A549 treated with CpdA at 1 μM for 4 hours (cell line): Measurements from ENCODE around the gene NTF4. TPM values are rescaled to one million over a fixed set of nuclear protein-coding genes. Genes with fewer than 3 reads are reported as not detected.

Source experiments
- total RNA-seq: library from RNA; stranded (reverse); fragments of 200-300 nt; extraction: Qiagen RNA extraction; gene quantifications from 5 replicates; pipeline ENCODE4 v1.2.3, GENCODE V29; 2022; ENCODE audit warnings: low read depth

NTF4 gene, protein sequence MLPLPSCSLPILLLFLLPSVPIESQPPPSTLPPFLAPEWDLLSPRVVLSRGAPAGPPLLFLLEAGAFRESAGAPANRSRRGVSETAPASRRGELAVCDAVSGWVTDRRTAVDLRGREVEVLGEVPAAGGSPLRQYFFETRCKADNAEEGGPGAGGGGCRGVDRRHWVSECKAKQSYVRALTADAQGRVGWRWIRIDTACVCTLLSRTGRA
- total RNA-seq: 0.27 to 0.66 TPM (median 0.35 TPM) in 4 of 5 replicates, not detected in the other

DNA sequence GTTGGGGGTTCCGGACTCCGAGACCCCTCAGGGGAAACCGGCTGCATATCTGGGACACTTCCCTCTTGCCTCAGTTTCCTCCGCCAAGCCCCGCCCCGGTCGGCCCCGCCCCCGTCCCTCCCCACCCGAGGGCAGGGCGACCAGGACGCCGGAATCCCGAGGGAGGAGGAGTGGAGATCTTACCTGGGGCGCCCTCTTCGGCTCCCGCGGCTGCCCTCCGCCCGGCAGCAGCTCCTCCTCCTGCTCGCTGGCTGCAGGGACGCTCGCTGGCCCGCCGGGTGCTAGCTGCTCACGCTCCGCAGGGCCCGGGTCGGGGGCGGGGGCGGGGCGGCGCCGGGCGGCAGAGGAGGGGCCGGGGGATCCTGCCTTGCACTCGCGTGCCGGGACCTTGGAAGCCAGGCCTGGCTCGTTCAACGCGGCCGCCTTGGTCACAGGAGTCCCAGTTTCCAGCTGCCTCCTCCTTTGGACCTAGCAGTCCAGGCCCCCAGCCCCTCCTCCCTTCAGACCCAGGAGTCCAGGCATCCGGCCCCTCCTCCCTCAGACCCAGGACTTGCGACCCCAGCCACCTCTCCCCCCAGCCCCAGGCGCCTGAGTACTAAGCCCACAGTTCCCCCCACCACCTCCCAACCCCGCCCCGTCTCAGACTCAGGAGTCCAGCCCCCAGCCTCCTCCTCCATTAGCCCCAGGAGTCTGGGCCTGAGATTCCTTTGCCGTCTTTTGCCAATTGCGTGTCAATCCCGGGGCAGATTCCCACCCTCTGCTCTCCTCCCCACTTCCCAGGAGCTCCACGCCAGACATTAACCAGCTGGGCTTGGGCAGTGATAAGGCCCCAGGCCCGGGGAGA lies at the start of gene NTF4:
TSS of gene NTF4 (minus strand) at position 51 of the 844 bp plus-strand sequence. CDS start 2,821 bp downstream, outside the sequence.

DNA sequence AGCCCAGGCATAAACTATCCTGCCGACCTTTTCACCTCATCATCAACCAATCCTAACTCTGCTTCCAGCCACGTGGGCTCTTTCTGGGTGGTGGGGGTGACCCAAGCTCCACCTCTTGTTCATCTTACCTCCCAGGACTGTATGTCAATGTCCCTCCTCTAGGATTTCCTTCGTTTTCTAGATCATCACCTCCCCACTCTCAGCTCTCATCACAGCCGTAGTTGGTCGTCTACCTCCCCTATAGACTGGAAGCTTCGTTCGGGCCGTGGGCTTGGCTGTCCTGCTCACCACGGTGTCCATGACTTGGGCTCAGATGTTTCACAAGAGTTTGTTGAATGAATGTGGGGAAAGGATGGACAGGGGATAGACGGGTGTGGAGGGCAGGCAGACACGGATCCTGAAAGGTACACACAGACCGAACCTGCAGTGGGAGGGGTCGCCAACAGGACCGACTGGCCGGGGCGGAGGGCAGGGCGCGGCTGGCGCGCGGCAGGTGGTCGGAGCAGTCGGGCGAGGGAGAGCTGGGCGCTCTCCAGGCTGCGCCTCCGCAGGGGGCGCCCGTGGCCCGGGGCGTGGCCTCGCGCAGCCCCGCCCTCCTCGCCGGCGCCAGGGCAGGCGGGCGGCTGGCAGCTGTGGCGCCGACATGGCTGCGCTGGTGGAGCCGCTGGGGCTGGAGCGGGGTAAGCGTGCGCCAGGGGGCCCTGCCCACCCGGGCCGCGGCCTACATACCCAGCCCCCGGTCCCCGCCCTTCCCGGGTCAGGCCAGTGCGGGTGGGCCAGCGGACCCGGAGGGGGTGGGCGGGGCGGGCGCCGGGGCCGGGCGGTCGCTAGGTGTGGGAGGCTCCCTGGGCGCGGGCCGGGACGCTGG lies 49.4 kb upstream of the NTF4 start, which contains the start of gene LIN7B:
TSS of gene LIN7B (plus strand) at position 609 of the 868 bp plus-strand sequence. CDS start at position 644, 35 bp downstream.

DNA sequence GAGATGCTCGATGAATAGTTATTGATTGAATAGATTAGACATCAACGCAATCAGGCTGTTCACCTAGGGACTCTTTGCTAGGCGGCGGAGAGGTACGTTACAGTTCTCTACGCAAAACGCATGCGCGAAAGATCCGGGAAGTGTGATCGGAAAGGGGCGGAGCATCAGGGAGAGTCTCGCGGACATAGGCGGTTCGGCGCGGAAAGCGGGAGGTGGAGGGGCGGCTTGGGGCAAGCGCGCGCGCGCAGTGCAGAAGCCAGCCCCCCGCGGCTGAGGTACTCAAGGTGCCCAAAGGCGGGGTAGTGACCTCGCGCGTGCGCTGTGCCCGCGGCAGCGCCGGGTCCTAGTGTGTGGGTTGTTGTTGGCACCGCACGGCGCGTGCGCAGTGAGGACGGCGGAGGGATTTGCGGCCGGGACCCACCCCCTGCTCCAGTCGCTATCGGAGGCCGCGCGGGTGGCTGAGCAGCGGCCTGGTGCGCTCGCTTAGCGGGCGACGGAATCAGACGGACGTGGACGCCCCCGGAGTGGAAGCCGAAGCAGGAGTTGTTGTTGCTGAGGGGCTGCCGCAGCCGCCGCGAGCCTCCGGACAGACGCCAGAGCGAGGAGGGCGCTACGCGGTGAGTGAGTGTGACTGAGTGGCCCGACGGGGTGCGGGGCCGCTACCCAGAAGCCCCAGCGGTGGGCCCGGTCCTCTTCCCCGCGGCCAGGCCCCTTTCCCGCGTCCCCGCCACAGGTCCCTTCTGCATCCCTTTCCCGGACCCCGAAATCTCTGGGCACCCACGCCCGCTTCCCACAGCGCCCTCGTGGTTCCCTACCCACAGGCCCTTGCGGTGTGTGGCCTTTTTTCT lies 20.6 kb upstream of the NTF4 start, which contains the start of gene SNRNP70:
TSS of gene SNRNP70 (plus strand) at position 432 of the 848 bp plus-strand sequence. CDS start 964 bp downstream, outside the sequence.

DNA sequence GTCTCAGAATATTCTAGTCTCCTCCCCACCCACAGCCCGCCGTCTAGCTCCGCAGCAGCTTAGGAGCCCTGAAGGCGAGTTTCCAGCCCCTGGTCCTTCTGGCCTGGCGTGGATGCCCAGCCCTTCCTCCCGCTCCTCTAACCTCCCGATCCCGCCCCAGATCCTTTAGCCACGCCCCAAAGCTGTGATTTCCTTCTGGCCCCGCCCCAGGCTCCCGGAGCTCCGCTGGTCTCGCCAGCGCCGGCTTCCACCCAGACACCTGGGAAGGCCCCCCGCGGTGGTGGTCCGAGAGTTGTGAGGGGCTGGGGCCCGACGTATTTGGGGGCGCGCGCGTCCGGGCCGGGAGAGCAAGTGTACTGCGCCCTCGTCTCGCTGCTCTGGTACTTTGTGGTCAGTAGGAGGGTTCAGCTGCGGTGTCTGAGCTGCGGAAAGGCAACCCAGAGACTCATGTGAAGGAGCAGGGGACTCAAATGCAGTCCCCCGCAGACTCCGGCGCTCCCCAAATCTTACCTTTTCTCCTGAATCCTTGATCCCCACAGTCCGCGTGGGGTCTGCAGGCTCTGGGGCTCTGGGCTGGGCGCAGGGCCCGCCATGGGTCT lies 6.9 kb downstream of the NTF4 start, which contains the start of gene CGB7:
TSS of gene CGB7 (minus strand) at position 114 of the 599 bp plus-strand sequence. CDS start 2,374 bp downstream, outside the sequence.

DNA sequence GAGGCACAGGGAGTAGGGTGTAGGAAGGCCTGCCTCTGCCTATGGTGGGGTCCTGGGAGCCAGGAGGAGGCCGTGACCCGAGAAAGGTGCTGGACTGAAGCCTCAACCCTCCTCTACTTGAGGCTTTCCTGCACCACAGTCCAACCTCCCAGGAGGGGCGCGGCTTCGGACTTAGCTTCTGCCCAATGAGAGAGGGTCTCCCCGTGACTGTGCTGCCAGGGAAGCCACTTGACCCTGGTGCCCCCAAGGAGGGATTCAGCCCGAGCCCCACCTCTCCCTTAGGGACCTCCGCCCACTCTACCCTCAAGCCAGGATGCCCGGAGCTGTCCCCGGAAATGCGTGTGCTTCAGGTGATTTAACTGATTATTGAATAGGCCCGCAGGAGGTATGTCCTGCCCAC lies 15.6 kb downstream of the NTF4 start, which contains the start of gene CGB8:
TSS of gene CGB8 (minus strand) at position 101 of the 400 bp plus-strand sequence. CDS start 372 bp downstream, outside the sequence.

DNA sequence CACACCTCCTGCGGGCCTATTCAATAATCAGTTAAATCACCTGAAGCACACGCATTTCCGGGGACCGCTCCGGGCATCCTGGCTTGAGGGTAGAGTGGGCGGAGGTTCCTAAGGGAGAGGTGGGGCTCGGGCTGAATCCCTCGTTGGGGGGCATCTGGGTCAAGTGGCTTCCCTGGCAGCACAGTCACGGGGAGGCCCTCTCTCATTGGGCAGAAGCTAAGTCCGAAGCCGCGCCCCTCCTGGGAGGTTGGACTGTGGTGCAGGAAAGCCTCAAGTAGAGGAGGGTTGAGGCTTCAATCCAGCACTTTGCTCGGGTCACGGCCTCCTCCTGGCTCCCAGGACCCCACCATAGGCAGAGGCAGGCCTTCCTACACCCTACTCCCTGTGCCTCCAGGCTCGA lies 21.1 kb downstream of the NTF4 start, which contains the start of gene CGB5:
TSS of gene CGB5 (plus strand) at position 301 of the 400 bp plus-strand sequence. CDS start 362 bp downstream, outside the sequence.

DNA sequence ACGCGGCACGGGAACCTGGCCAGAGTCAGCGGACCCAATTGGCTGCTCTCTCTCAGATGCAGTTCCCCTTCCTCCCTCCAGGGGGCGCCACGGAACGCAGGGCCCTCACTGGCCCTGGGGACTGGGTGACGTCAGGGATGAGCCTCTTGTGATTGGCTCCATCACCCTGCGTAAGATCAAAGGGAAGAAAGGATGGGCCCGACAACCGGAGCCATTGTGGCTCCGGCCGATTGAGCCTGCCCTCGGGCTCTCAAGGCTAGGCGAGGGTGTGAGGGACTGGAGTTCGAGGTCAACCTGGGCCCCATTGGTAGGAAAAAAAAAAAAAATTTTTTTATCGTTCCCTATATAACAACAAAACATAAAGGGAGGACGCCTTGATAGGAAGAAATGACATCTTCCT lies 27.8 kb downstream of the NTF4 start, which contains the start of gene CGB1:
TSS of gene CGB1 (minus strand) at position 81 of the 400 bp plus-strand sequence. CDS start 184 bp downstream, outside the sequence.

DNA sequence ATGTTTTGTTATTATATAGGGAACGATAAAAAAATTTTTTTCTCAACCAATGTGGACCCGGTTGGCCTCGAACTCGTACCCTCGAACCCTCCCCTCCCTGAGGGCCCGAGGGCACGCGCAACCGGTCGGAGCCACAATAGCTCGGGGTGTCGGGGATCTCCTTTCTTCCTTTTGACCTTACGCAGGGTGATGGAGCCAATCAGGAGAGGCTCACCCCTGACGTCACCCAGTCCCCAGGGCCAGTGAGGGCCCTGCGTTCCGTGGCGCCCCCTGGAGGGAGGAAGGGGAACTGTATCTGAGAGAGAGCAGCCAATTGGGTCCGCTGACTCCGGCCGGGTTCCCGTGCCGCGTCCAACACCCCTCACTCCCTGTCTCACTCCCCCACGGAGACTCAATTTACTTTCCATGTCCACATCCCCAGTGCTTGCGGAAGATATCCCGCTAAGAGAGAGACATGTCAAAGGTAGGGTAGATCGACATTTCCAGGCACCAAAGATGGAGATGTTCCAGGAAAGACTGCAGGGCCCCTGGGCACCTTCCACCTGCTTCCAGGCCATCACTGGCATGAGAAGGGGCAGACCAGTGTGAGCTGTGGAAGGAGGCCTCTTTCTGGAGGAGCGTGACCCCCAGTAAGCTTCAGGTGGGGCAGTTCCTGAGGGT lies 32.8 kb downstream of the NTF4 start, which contains the start of gene CGB2:
TSS of gene CGB2 (plus strand) at position 249 of the 660 bp plus-strand sequence. CDS start at position 455, 206 bp downstream.

DNA sequence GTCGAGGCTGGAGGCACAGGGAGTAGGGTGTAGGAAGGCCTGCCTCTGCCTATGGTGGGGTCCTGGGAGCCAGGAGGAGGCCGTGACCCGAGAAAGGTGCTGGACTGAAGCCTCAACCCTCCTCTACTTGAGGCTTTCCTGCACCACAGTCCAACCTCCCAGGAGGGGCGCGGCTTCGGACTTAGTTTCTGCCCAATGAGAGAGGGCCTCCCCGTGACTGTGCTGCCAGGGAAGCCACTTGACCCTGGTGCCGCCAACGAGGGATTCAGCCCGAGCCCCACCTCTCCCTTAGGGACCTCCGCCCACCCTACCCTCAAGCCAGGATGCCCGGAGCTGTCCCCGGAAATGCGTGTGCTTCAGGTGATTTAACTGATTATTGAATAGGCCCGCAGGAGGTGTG lies 40.4 kb downstream of the NTF4 start, which contains the start of gene CGB3:
TSS of gene CGB3 (minus strand) at position 101 of the 400 bp plus-strand sequence. CDS start 362 bp downstream, outside the sequence.

DNA sequence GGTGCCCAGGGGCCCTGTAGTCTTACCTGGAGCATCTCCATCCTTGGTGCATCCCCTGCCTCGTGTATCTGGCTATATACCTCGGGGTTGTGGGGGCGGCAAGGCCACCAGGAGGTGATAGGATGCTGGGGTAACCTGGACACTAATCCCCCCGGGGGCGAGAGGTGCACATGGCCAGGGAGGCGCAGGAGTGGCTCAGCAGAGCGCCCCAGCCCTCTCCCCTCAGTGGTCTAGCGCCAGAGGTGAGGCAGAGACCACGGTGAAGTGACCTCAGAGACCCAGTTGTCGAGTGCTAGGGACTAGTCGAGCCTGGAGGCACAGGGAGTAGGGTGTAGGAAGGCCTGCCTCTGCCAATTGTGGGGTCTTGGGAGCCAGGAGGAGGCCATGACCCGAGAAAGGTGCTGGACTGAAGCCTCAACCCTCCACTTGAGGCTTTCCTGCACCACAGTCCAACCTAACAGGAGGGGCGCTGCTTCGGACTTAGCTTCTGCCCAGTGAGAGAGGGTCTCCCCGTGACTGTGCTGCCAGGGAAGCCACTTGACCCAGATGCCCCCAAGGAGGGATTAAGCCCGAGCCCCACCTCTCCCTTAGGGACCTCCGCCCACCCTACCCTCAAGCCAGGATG lies 47.5 kb downstream of the NTF4 start, which contains the start of gene LHB:
TSS of gene LHB (minus strand) at position 51 of the 625 bp plus-strand sequence. CDS start at position 41, 10 bp downstream.

Other genes starting within 250 kb of the NTF4 start
- gene HSD17B14, start 228.3 kb downstream of the NTF4 start, total RNA-seq: 13.8 to 16.7 TPM (median 14.3 TPM) in 5 replicates
- 1.5 to 3.4 TPM (median 2.2 TPM) in 5 replicates for gene PLEKHA4, start 196.2 kb downstream of the NTF4 start, total RNA-seq
- gene PPP1R15A, start 192.4 kb downstream of the NTF4 start, total RNA-seq: 94.1 to 157 TPM (median 116 TPM) in 5 replicates
- not detected in 5 replicates for gene TULP2, start 166.1 kb downstream of the NTF4 start, total RNA-seq
- gene NUCB1, start 164.5 kb downstream of the NTF4 start, total RNA-seq: 185 to 225 TPM (median 213 TPM) in 5 replicates
- gene DHDH, start 131.1 kb downstream of the NTF4 start, total RNA-seq: 1.2 to 2.2 TPM (median 1.5 TPM) in 5 replicates
- 295 to 420 TPM (median 376 TPM) in 5 replicates for gene BAX, start 109.9 kb downstream of the NTF4 start, total RNA-seq
- gene FTL, start 99.5 kb downstream of the NTF4 start, total RNA-seq: 18,205 to 25,130 TPM (median 20,428 TPM) in 5 replicates
- gene GYS1, start 71.5 kb downstream of the NTF4 start, total RNA-seq: 17.3 to 22.6 TPM (median 19.8 TPM) in 5 replicates
- gene RUVBL2, start 70.9 kb downstream of the NTF4 start, total RNA-seq: 219 to 243 TPM (median 229 TPM) in 5 replicates
- not detected in 5 replicates for gene LHB, start 47.7 kb downstream of the NTF4 start, total RNA-seq
- 0.09 to 0.44 TPM in 2 of 5 replicates, not detected in the others for gene CGB3, start 40.5 kb downstream of the NTF4 start, total RNA-seq
- 0.27 to 0.70 TPM (median 0.32 TPM) in 4 of 5 replicates, not detected in the other for gene CGB2, start 32.9 kb downstream of the NTF4 start, total RNA-seq
- gene CGB1, start 27.9 kb downstream of the NTF4 start, total RNA-seq: 0.27 to 0.64 TPM (median 0.38 TPM) in 3 of 5 replicates, not detected in the others
- gene CGB5, start 21.0 kb downstream of the NTF4 start, total RNA-seq: 0.54 to 1.6 TPM (median 1.5 TPM) in 5 replicates
- 2.1 to 8.1 TPM (median 4.6 TPM) in 5 replicates for gene CGB8, start 15.7 kb downstream of the NTF4 start, total RNA-seq
- 0.59 to 0.80 TPM (median 0.72 TPM) in 5 replicates for gene CGB7, start 7.1 kb downstream of the NTF4 start, total RNA-seq
- 0.01 TPM in 1 of 5 replicates, not detected in the others for gene KCNA7, start 7.9 kb upstream of the NTF4 start, total RNA-seq
- gene SNRNP70, start 20.6 kb upstream of the NTF4 start, total RNA-seq: 311 to 363 TPM (median 344 TPM) in 5 replicates
- gene LIN7B, start 49.6 kb upstream of the NTF4 start, total RNA-seq: 4.7 to 7.2 TPM (median 5.7 TPM) in 5 replicates
- 1.2 to 2.5 TPM (median 1.8 TPM) in 5 replicates for gene C19orf73, start 54.3 kb upstream of the NTF4 start, total RNA-seq
- 5.7 to 9.0 TPM (median 8.0 TPM) in 5 replicates for gene PPFIA3, start 54.7 kb upstream of the NTF4 start, total RNA-seq
- gene HRC, start 90.6 kb upstream of the NTF4 start, total RNA-seq: 0.07 to 0.14 TPM in 2 of 5 replicates, not detected in the others
- 6.8 to 9.9 TPM (median 7.3 TPM) in 5 replicates for gene TRPM4, start 93.0 kb upstream of the NTF4 start, total RNA-seq